OCI-LY7 (cell line): ENCODE results near the gene NPAS4.

Experiments
- CTCF ChIP-seq: fragments of 200-600 bp; sonication (generic); conservative IDR thresholded peaks from 2 replicates; pipeline ENCODE4 v1.5.1; 2014; ENCODE audit warnings: mild to moderate bottlenecking, antibody characterized with exemption, low read length, moderate library complexity, mixed read lengths
- EZH2phosphoT487 ChIP-seq: fragments of 200-600 bp; sonication (generic); IDR thresholded peaks from 2 replicates; pipeline ENCODE4 v1.6.1; 2018; ENCODE audit warnings: low read depth, borderline replicate concordance, mild to moderate bottlenecking, mixed run types, antibody characterized with exemption, low read length, moderate library complexity, mixed read lengths

- no peak for TF ChIP-seq CTCF
- TF ChIP-seq EZH2phosphoT487, result no peak
These were observed 30.8 kb downstream of the NPAS4 start for GRCh38 chr11:66451663-66452062.
